Effector memory CD8-positive, alpha-beta T cell (primary cell): Measurements from ENCODE around the gene ZNF541.
"Not testable (repeated sequence)": the region's sequence is repeated elsewhere in the genome, so short reads cannot be mapped to it uniquely, and the experiment has no call there.

Experiments
- ATAC-seq: fragments of 150-1000 bp; cut with Tn5 transposase; replicated peaks from 2 replicates; pipeline ENCODE4 v1.10.0; 2021; ENCODE audit warnings: mild to moderate bottlenecking, moderate library complexity
- DNase-seq, 3 experiments: peaks; one replicate each; pipeline ENCODE4 v3.0.0; 2021
- H3K27ac Mint-ChIP-seq, 2 donors: one replicate each; pipeline ENCODE4 v1.8.0; 2022; ENCODE audit warnings: mild to moderate bottlenecking in 2 of 2, mixed read lengths in 2 of 2, moderate library complexity in 2 of 2
- H3K27me3 Mint-ChIP-seq, 2 donors: one replicate each; pipeline ENCODE4 v1.8.0; 2022; ENCODE audit warnings: mixed read lengths in 2 of 2
- H3K36me3 Mint-ChIP-seq: one replicate; pipeline ENCODE4 v1.8.0; 2022; ENCODE audit warnings: mild to moderate bottlenecking, moderate library complexity, mixed read lengths; ENCODE audit not compliant: insufficient read depth
- H3K4me1 Mint-ChIP-seq, 2 donors: one replicate each; pipeline ENCODE4 v1.8.0; 2022; ENCODE audit warnings: low read depth in 2 of 2, mixed read lengths in 2 of 2
- H3K4me3 Mint-ChIP-seq, 2 donors: one replicate each; pipeline ENCODE4 v1.8.0; 2022; ENCODE audit warnings: mild to moderate bottlenecking in 2 of 2, mixed read lengths in 2 of 2, moderate library complexity in 2 of 2
- H3K9me3 Mint-ChIP-seq, 2 donors: one replicate each; pipeline ENCODE4 v1.8.0; 2022; ENCODE audit warnings: mixed read lengths in 2 of 2

The ZNF541 gene

GRCh38 chr19:47608969-47609905 lies 36.3 kb upstream of the ZNF541 start, which contains the start of gene BICRA:
Gene BICRA (plus strand): TSS chr19:47609134. CDS start chr19:47673575, 64,441 bp downstream.
- no peaks in the 10 kb centered on the region for H3K9me3 Mint-ChIP-seq
- H3K27me3 Mint-ChIP-seq, result no peaks in the 10 kb centered on the region
- peak; percentile 82 to 84 (median 83) for DNase-seq
- H3K4me1 Mint-ChIP-seq, result peaks cover 23 to 30% of the 10 kb centered on the region in 2 donors
- peak within 1 kb of the TSS; percentile 85 to 90 for H3K4me3 Mint-ChIP-seq
- peak; percentile 71 for ATAC-seq
- peaks cover 14% of the 10 kb centered on the region for H3K36me3 Mint-ChIP-seq
- peak within 1 kb of the TSS; percentile 90 to 96 for H3K27ac Mint-ChIP-seq

GRCh38 chr19:47608074-47608918 lies 35.3 kb upstream of the ZNF541 start:
- ATAC-seq (peak; percentile 83), DNase-seq (peak; percentile 97 to 98 (median 97))
- H3K36me3 Mint-ChIP-seq, result peaks cover 14% of the 10 kb centered on the region

DNA sequence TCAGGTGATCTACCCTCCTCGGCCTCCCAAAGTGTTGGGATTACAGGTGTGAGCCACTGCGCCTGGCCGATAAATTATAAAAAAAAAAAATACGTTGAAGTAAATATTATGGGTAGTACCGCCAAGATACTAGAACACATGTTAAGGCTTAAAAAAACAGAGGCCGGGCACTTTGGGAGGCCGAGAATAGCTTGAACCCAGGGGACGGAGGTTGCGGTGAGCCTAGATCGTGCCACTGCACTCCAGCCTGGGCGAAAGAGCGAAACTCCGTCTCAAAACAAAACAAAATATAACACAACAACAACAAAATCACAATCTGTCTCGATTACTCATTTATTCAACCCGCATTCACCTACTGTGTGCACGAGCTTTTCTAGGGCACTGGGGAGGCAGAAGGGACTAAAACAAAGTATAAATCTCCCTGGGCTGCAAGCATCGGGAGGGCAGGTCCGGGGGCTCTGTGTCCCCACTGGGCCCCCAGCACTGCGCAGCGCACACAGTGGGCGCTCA lies 34.7 kb upstream of the ZNF541 start:
- no peak for ATAC-seq
- H3K9me3 Mint-ChIP-seq, result no peaks in the 10 kb centered on the region
- peaks cover 17 to 18% of the 10 kb centered on the region in 2 donors for H3K4me1 Mint-ChIP-seq
- H3K4me3 Mint-ChIP-seq, result peak overlapping the region; percentile 84 to 85
- no peaks in the 10 kb centered on the region for H3K27me3 Mint-ChIP-seq
- DNase-seq, result no peak
- peak overlapping the region in 1 of 2 donors; percentile 90 for H3K27ac Mint-ChIP-seq
- H3K36me3 Mint-ChIP-seq, result peaks cover 18% of the 10 kb centered on the region

More at GRCh38 chr19:47608074-47608918, 35.3 kb upstream of the ZNF541 start:
- peak overlapping the region; percentile 90 to 96 for H3K27ac Mint-ChIP-seq
- H3K9me3 Mint-ChIP-seq, result no peaks in the 10 kb centered on the region
- no peaks in the 10 kb centered on the region for H3K27me3 Mint-ChIP-seq
- H3K4me3 Mint-ChIP-seq, result peak overlapping the region; percentile 84 to 85
- peaks cover 20 to 22% of the 10 kb centered on the region in 2 donors for H3K4me1 Mint-ChIP-seq

DNA sequence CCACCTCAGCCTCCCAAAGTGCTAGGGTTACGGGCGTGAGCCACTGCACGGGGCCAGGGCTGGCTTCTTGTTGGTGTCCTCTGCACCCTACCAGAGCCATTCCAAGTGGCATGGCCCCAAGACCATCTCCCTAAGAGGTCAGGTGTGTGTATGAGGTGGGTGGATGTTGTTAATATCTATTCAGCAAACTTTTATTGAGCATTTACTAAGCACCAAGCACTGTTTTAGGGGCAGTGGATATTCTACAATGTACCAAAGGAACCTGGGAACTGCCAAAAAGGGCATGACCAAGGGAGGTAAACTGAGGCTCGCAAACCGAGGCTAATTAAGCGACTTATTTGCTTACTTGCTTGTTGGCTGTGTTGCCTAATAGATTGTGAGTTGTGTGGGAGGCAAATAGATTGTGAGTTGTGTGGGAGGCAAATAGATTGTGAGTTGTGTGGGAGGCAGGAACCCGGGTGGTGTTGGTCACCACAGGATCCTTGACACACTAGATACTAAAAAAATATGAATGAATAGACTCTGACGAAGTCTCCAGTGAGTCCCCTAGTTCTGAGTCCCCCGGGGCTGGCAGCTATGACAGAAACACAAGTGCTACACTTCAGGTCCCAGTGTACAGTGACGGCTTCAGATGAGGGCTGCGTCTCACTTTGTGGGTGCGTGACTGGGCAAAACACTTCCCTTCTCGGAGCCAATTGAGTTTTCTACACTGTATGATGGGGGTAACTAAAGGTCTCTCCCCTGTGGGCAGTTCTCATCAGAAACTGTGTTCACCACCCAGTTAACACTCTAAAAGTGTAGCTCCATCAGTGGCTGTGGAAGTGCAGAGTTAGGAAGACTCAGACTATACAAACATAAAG lies 31.0 kb upstream of the ZNF541 start:
- H3K9me3 Mint-ChIP-seq, result no peaks in the 10 kb centered on the region
- H3K4me1 Mint-ChIP-seq, result peaks cover 15 to 20% of the 10 kb centered on the region in 2 donors
- DNase-seq (no peak), ATAC-seq (no peak)
- no peak overlapping the region for H3K27ac Mint-ChIP-seq
- H3K4me3 Mint-ChIP-seq, result no peak overlapping the region
- H3K36me3 Mint-ChIP-seq, result peaks cover 17% of the 10 kb centered on the region
- H3K27me3 Mint-ChIP-seq, result no peaks in the 10 kb centered on the region

DNA sequence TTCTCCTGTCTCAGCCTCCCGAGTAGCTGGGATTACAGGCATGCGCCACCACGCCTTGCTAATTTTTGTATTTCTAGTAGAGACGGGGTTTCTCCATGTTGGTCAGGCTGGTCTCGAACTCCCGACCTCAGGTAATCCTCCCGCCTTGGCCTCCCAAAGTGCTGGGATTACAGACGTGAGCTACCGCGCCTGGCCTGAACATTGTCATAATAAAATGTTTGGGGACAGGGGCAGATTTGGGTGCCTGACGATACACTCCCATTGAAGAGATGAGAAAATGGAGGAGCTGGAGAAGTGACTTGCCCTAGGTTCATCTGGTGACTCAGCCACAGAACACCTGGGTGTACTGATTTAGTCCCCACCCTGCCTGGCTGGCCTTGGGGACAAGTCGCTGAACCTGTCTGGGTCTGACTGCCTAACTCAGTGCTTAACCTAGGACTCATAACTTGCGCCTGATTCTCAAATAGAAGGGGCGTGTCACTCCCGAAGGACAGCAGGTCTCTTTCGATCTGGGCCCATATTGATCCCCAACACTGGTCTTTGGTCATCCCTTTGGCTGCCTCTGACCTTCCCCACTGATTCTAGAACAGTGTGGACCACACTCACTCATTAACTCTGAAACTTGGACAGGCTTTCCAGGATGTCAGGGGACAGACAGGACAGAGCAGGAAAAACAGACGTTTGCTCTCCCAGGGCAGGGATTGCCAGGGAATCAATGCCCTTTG lies 28.4 kb upstream of the ZNF541 start:
- no peak for DNase-seq
- H3K4me1 Mint-ChIP-seq, result peaks cover 12 to 20% of the 10 kb centered on the region in 2 donors
- H3K27me3 Mint-ChIP-seq, result no peaks in the 10 kb centered on the region
- no peak for ATAC-seq
- peak overlapping the region; percentile 83 to 93 for H3K27ac Mint-ChIP-seq
- H3K4me3 Mint-ChIP-seq, result peak overlapping the region; percentile 84 to 85
- H3K9me3 Mint-ChIP-seq, result no peaks in the 10 kb centered on the region
- peaks cover 16% of the 10 kb centered on the region for H3K36me3 Mint-ChIP-seq

DNA sequence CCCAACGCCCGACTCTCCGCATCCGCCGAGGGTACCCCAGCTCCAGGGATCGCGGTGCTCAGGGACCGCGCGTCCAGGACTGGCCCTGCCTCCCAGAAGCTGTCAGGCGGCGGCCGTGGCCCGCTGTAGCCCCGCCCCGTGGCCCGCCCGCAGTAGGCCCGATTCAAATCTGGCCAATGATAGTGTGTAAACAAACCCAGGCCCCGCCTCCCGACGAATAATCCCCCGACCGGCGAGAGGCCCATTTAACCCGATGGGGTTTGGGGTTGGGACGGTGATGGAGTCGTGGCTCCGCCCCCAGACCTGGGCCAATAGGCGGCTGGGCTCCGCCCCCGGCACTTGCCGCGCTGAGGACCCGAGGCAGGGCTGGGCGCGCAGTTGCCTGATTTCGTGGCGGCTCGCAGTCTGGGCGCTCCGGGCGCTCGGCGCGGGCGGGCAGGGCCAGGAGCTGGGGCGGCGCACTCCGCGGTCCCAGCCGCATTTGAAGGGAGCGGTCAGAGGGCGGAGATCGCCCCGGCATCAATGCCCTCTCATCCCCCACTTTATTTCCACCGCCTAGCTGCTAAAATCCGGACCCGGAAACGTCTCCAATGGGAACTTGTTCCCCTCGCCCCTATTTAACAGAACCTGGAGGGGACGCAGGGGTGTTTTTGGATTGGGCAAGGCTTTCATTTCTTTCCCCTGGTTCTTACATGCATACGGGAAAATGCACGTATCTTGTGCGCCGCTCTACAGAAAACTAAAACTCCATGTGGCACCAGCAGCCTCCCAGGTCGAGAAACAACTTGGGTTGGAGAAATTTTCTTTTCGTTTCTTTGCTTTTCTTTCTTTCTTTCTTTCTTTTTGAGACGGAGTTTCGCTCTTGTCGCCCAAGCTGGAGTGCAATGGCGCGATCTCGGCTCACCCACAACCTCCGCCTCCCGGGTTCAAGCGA lies 27.6 kb upstream of the ZNF541 start:
- H3K4me1 Mint-ChIP-seq, result peaks cover 18 to 27% of the 10 kb centered on the region in 2 donors

GRCh38 chr19:47599671-47600245 lies 26.8 kb upstream of the ZNF541 start:
- Mint-ChIP-seq H3K4me3 (peak overlapping the region; percentile 84 to 85), H3K4me1 (peaks cover 18 to 27% of the 10 kb centered on the region in 2 donors), H3K36me3 (peaks cover 19% of the 10 kb centered on the region), H3K27ac (peak overlapping the region; percentile 83 to 93)
- H3K9me3 Mint-ChIP-seq, ATAC-seq, H3K27me3 Mint-ChIP-seq, DNase-seq: not testable (repeated sequence)

More for the DNA sequence above, 27.6 kb upstream of the ZNF541 start:
- Mint-ChIP-seq H3K27me3 (no peaks in the 10 kb centered on the region), H3K36me3 (peaks cover 19% of the 10 kb centered on the region), H3K4me3 (peak overlapping the region; percentile 84 to 85), H3K27ac (peak overlapping the region; percentile 83 to 93), H3K9me3 (no peaks in the 10 kb centered on the region)
- peak; percentile 96 to 98 (median 97) for DNase-seq
- ATAC-seq, result peak; percentile 96

DNA sequence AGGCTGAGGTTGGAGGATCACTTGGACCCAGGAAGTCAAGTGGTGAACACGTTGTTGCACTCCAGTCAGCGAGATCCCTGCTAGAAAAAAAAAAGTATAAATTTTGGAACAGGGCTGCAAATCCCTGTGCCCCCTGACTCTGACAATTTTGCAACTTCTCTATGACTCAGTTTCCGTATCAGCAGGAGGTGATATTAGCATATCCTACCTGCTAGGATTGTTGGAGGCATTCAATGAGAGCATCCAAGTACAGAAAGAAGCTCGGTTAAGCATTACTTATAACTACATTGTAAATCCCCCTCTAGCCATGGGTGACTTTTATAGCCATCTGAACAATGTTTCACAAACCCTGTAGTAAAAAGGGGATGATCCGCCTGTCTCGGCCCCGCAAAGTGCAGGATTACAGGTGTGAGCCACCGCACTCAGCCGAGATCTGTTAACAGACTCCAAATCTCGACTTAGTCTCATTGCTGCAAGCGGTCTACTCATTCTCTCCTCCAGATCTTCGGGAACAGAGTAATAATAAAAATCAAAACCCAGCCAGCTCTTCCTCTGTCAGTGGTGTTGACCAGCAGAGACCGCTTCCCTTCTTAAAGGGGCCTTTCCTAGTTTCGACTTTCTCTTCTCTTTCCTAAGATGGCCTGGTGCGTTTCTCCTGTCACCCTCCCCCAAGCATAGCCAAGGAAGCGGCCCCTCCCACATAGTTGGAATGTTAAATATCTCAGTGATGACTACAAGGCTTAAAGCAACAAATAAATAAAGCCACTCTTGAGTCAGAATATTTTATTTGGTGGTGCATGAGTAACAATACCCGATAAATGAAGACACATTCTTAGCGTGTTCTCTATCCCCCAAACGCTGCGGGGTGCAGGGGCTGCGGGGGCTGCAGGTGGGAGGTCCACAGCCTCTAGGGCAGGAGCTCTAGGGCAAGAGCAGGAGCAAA lies 25.7 kb upstream of the ZNF541 start:
- Mint-ChIP-seq H3K9me3 (no peaks in the 10 kb centered on the region), H3K4me1 (peaks cover 18 to 27% of the 10 kb centered on the region in 2 donors), H3K27ac (peak overlapping the region in 1 of 2 donors; percentile 83), H3K36me3 (peaks cover 23% of the 10 kb centered on the region), H3K4me3 (peak overlapping the region; percentile 41 to 85), H3K27me3 (no peaks in the 10 kb centered on the region)
- ATAC-seq, result no peak
- no peak for DNase-seq

DNA sequence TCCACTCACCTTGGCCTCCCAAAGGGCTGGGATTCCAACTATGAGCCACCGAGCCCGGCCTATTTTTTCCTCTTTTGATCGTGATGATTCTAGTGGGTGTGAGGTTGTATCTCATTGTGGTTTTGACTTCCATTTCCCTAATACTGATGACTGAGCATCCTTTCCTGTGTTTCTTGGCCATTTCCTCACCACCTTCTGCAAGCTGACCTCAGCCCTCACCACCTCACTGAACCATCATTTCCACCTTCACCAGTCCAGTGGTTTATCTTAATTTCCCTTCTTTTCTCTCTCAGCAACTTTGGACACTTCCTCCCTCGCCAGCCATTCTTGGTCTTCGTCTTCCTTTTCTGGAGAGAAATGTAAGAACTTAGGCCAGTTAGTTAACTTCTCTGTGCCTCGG lies 23.0 kb upstream of the ZNF541 start:
- DNase-seq (no peak), ATAC-seq (no peak)
- peak overlapping the region; percentile 2 to 41 for H3K4me3 Mint-ChIP-seq
- H3K27me3 Mint-ChIP-seq, result no peaks in the 10 kb centered on the region
- H3K36me3 Mint-ChIP-seq, result peaks cover 16% of the 10 kb centered on the region
- H3K27ac Mint-ChIP-seq, result peak overlapping the region; percentile 1 to 15
- H3K4me1 Mint-ChIP-seq, result peaks cover 15 to 16% of the 10 kb centered on the region in 2 donors
- H3K9me3 Mint-ChIP-seq, result no peaks in the 10 kb centered on the region

- H3K27ac Mint-ChIP-seq, result no peak overlapping the region
- H3K9me3 Mint-ChIP-seq, result no peaks in the 10 kb centered on the region
- ATAC-seq (no peak), DNase-seq (no peak)
- peaks cover 7 to 9% of the 10 kb centered on the region in 2 donors for H3K4me1 Mint-ChIP-seq
- peaks cover 7% of the 10 kb centered on the region for H3K36me3 Mint-ChIP-seq
- no peak overlapping the region for H3K4me3 Mint-ChIP-seq
- peaks cover 6 to 8% of the 10 kb centered on the region in 2 donors for H3K27me3 Mint-ChIP-seq
Observed at GRCh38 chr19:47593860-47594259, 20.9 kb upstream of the ZNF541 start.
